ENCODE results near the gene GRID1. TPM values are rescaled to one million over a fixed set of nuclear protein-coding genes. Genes with fewer than 3 reads are reported as not detected.

GRID1 gene
- total RNA-seq, 2 donors from 2014 or later: 0.37 to 0.67 TPM

- peaks cover 4 to 17% of the 10 kb centered on the region in 2 donors for H3K9me3 ChIP-seq
- H3K27me3 ChIP-seq: no peaks in the 10 kb centered on the region
- H3K4me1 ChIP-seq: no peaks in the 10 kb centered on the region
- TF ChIP-seq CTCF (IDR thresholded peaks at IDR 0.05): no peak
- no peaks in the 10 kb centered on the region for H3K36me3 ChIP-seq
- no peak for DNase-seq (ENCODE audit: low spot score)
- H3K4me3 ChIP-seq: no peak overlapping the region
- no peak overlapping the region for H3K27ac ChIP-seq
Measured at GRCh38 chr10:85668522-85668921, 698.1 kb downstream of the GRID1 start.

GRCh38 chr10:85667638-85668233 lies 698.9 kb downstream of the GRID1 start:
- Histone ChIP-seq H3K27ac (no peak overlapping the region), H3K4me1 (no peaks in the 10 kb centered on the region), H3K27me3 (no peaks in the 10 kb centered on the region), H3K36me3 (no peaks in the 10 kb centered on the region), H3K4me3 (no peak overlapping the region), H3K9me3 (peaks cover 4 to 11% of the 10 kb centered on the region in 2 donors)
- TF ChIP-seq CTCF (IDR thresholded peaks at IDR 0.05): no peak
- DNase-seq (ENCODE audit: low spot score): no peak

GRCh38 chr10:85666987-85667386 lies 699.6 kb downstream of the GRID1 start:
- Histone ChIP-seq H3K27ac (no peak overlapping the region), H3K9me3 (peaks cover 1 to 3% of the 10 kb centered on the region in 2 donors), H3K36me3 (no peaks in the 10 kb centered on the region), H3K27me3 (no peaks in the 10 kb centered on the region), H3K4me1 (no peaks in the 10 kb centered on the region), H3K4me3 (no peak overlapping the region)
- DNase-seq (ENCODE audit: low spot score): no peak
- TF ChIP-seq CTCF (IDR thresholded peaks at IDR 0.05): no peak

GRCh38 chr10:85666102-85666501 lies 700.5 kb downstream of the GRID1 start:
- no peak for TF ChIP-seq CTCF (IDR thresholded peaks at IDR 0.05)
- no peaks in the 10 kb centered on the region for H3K36me3 ChIP-seq
- H3K4me1 ChIP-seq: no peaks in the 10 kb centered on the region
- H3K9me3 ChIP-seq: no peaks in the 10 kb centered on the region
- H3K4me3 ChIP-seq: no peak overlapping the region
- H3K27me3 ChIP-seq: no peaks in the 10 kb centered on the region
- DNase-seq (ENCODE audit: low spot score): no peak
- no peak overlapping the region for H3K27ac ChIP-seq

DNA sequence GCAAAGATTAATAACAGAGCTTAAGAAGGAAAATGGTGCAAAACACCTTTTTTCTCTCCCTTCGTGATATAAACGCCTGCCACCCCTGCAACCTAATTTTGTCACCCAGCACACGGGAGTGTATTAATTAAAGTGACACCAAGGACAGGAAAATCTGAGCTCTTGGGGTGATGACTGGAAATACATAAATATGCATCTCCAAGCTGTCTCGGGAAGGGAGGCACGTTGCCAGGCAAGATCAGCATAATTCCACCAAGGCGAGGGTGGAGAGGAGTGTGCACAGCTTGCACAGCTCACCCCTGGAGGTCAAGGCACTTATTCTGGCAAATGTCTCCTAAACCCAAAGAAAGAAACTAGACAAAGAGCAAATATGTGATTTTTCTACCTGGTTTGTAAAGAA lies 700.9 kb downstream of the GRID1 start:
- no peak for TF ChIP-seq CTCF (IDR thresholded peaks at IDR 0.05)
- no peak for DNase-seq (ENCODE audit: low spot score)
- no peaks in the 10 kb centered on the region for H3K4me1 ChIP-seq

DNA sequence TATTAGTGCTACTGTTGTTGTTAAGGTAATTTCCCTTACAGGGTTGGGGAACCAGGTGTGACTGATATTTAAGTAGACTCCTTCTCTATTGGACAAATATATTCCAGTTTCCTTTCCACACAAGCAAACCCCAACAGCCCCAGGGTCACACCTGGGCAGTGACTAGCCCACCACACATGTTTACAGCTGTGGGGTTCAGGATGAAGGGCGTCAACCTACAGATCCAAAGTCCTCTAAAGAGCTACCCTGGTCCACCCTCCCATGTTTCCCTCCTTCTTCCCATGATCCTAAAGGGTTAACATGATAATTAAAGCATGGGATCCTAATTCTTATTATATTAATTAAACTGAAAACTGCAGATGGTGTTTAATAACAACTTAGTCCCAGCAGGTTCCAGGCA lies 701.5 kb downstream of the GRID1 start:
- Histone ChIP-seq H3K27ac (no peak overlapping the region), H3K4me1 (no peaks in the 10 kb centered on the region), H3K4me3 (no peak overlapping the region), H3K9me3 (no peaks in the 10 kb centered on the region), H3K27me3 (no peaks in the 10 kb centered on the region), H3K36me3 (no peaks in the 10 kb centered on the region)
- TF ChIP-seq CTCF (IDR thresholded peaks at IDR 0.05): no peak
- DNase-seq (ENCODE audit: low spot score): no peak

More for the DNA sequence above, 700.9 kb downstream of the GRID1 start:
- Histone ChIP-seq H3K27me3 (no peaks in the 10 kb centered on the region), H3K36me3 (no peaks in the 10 kb centered on the region), H3K4me3 (no peak overlapping the region), H3K27ac (no peak overlapping the region), H3K9me3 (no peaks in the 10 kb centered on the region)
